HCT116 (cell line): ENCODE data around the gene GNGT2. TPM values are rescaled to one million over a fixed set of nuclear protein-coding genes. Genes with fewer than 3 reads are reported as not detected.

Source experiments
- ATAC-seq: fragments of 200-7000 bp; cut with Tn5 transposase; 2 replicates; pipeline ENCODE4 v1.9.1; 2020; ENCODE audit warnings: mild to moderate bottlenecking, moderate library complexity
- BruUV-seq: library from RNA; stranded (reverse); fragments of 400-500 nt; replicated peaks from 2 replicates; lab custom pipeline; 2021; lab: Mats Ljungman, UMichigan
- CTCF ChIA-PET: fragments of 300-600 bp; sonication (Branson Sonifier 250); formaldehyde crosslinking; loops from one replicate; lab custom pipeline; 2021; ENCODE audit warnings: antibody characterized with exemption; lab: Charles Lee
- POLR2A ChIA-PET: fragments of 300-600, 350-600 bp; sonication (Branson Sonifier 250); formaldehyde crosslinking; loops from one replicate; lab custom pipeline; 2021; ENCODE audit warnings: antibody characterized with exemption; lab: Charles Lee
- RAD21 ChIA-PET, 2 experiments: fragments of 300-600 bp; sonication (Branson Sonifier 250); formaldehyde crosslinking; loops; one replicate each; lab custom pipeline; 2023; ENCODE audit warnings: low total read pairs in 2 of 2; ENCODE audit not compliant: uncharacterized antibody in 2 of 2, unreplicated experiment in 2 of 2, low non-redundant PET in 1 of 2; lab: Charles Lee
- DNase-seq: peaks from one replicate; pipeline ENCODE4 v3.0.0-alpha.2; 2010; ENCODE audit warnings: low read depth, low spot score
- H2AFZ ChIP-seq: fragments of 200-600 bp; shearing (Covaris generic), sonication (generic); 2 replicates; pipeline ENCODE4 v1.6.1; 2017; ENCODE audit warnings: low read depth, mixed run types, mixed read lengths, antibody characterized with exemption, low read length; ENCODE audit not compliant: poor library complexity, severe bottlenecking
- H3K27ac ChIP-seq: 2 replicates; pipeline ENCODE4 v1.5.1; 2012; ENCODE audit warnings: low read depth, low read length
- H3K27me3 ChIP-seq: fragments of 200-600 bp; sonication (generic); 2 replicates; pipeline ENCODE4 v1.6.1; 2016; ENCODE audit warnings: mixed run types, low read length, mixed read lengths; ENCODE audit not compliant: insufficient read depth
- H3K36me3 ChIP-seq, 2 experiments: fragments of 200-500 bp in 1 of 2; fragments of 200-600 bp in 1 of 2; sonication (Bioruptor generic) in 1 of 2; sonication (generic) in 1 of 2; 2 replicates each; pipeline versions ENCODE4 v1.5.1 to v1.6.1; 2014 to 2016; ENCODE audit warnings: low read length in 2 of 2, inconsistent platforms in 1 of 2, mixed read lengths in 1 of 2, mixed run types in 1 of 2; ENCODE audit not compliant: insufficient read depth in 2 of 2, control insufficient read depth in 1 of 2
- H3K4me1 ChIP-seq, 2 experiments: fragments of 200-600 bp in 1 of 2; sonication (generic) in 1 of 2; 2 replicates each; pipeline versions ENCODE4 v1.5.1 to v1.6.1; 2012 to 2017; ENCODE audit warnings: low read length in 2 of 2, inconsistent platforms in 1 of 2, mild to moderate bottlenecking in 1 of 2, mixed read lengths in 1 of 2, mixed run types in 1 of 2, moderate library complexity in 1 of 2; ENCODE audit not compliant: insufficient read depth in 2 of 2, control insufficient read depth in 1 of 2
- H3K4me2 ChIP-seq: fragments of 200-600 bp; sonication (generic); 2 replicates; pipeline ENCODE4 v1.6.1; 2017; ENCODE audit warnings: mixed run types, low read length, mixed read lengths
- H3K4me3 ChIP-seq, 2 experiments: fragments of 200-600 bp in 1 of 2; sonication (generic) in 1 of 2; replicated peaks in 1 of 2; 2 replicates each; pipeline ENCODE4 v1.5.1; 2011 to 2016; ENCODE audit warnings: low read length in 2 of 2, control low read depth in 1 of 2, low read depth in 1 of 2, mild to moderate bottlenecking in 1 of 2, mixed read lengths in 1 of 2, mixed run types in 1 of 2
- H3K79me2 ChIP-seq: fragments of 200-600 bp; sonication (generic); 2 replicates; pipeline ENCODE4 v1.6.1; 2017; ENCODE audit warnings: mild to moderate bottlenecking, mixed run types, low read length, moderate library complexity, mixed read lengths; ENCODE audit not compliant: insufficient read depth
- H3K9ac ChIP-seq: fragments of 200-600 bp; sonication (generic); 2 replicates; pipeline ENCODE4 v1.6.1; 2016; ENCODE audit warnings: low read length, mixed read lengths
- H3K9me2 ChIP-seq: fragments of 200-600 bp; sonication (generic), shearing (Covaris generic); 2 replicates; pipeline ENCODE4 v1.6.1; 2017; ENCODE audit warnings: mixed run types, mild to moderate bottlenecking, moderate library complexity; ENCODE audit not compliant: insufficient read depth
- H3K9me3 ChIP-seq, 2 experiments: fragments of 200-500 bp in 1 of 2; fragments of 200-600 bp in 1 of 2; sonication (Bioruptor generic) in 1 of 2; sonication (generic) in 1 of 2; 2 replicates each; pipeline ENCODE4 v1.6.1; 2014 to 2017; ENCODE audit warnings: low read length in 2 of 2, mixed read lengths in 2 of 2, inconsistent platforms in 1 of 2, low read depth in 1 of 2, mild to moderate bottlenecking in 1 of 2, mixed run types in 1 of 2, moderate library complexity in 1 of 2; ENCODE audit not compliant: control insufficient read depth in 1 of 2, insufficient read depth in 1 of 2
- H4K20me1 ChIP-seq: fragments of 200-600 bp; sonication (generic), shearing (Covaris generic); 2 replicates; pipeline ENCODE4 v1.6.1; 2017; ENCODE audit warnings: mixed run types, mild to moderate bottlenecking, moderate library complexity; ENCODE audit not compliant: insufficient read depth
- CEBPB ChIP-seq: IDR thresholded peaks from 2 replicates; pipeline ENCODE4 v1.6.1; 2012; ENCODE audit warnings: low read depth
- EGR1 ChIP-seq: IDR thresholded peaks from 2 replicates; pipeline ENCODE4 v1.6.1; 2012; ENCODE audit warnings: low read depth
- ELF1 ChIP-seq: IDR thresholded peaks from 2 replicates; pipeline ENCODE4 v1.6.1; 2012; ENCODE audit warnings: low read depth, borderline replicate concordance
- EZH2 ChIP-seq: fragments of 200-600 bp; sonication (generic); IDR thresholded peaks from 2 replicates; pipeline ENCODE4 v1.6.1; 2017; ENCODE audit warnings: antibody characterized with exemption, mixed run types
- EZH2phosphoT487 ChIP-seq: fragments of 200-600 bp; IDR thresholded peaks from 2 replicates; pipeline ENCODE4 v1.6.1; 2018; ENCODE audit warnings: antibody characterized with exemption, borderline replicate concordance
- JUND ChIP-seq: IDR thresholded peaks from 2 replicates; pipeline ENCODE4 v1.6.1; 2012
- POLR2AphosphoS5 ChIP-seq: IDR thresholded peaks from 2 replicates; pipeline ENCODE4 v1.6.1; 2011; ENCODE audit warnings: mild to moderate bottlenecking, low read depth, low read length, moderate library complexity
- RAD21 ChIP-seq: IDR thresholded peaks from 2 replicates; pipeline ENCODE4 v1.6.1; 2012; ENCODE audit warnings: low read depth, mild to moderate bottlenecking
- SIN3A ChIP-seq: IDR thresholded peaks from 2 replicates; pipeline ENCODE4 v1.6.1; 2012; ENCODE audit warnings: low read depth
- SRF ChIP-seq: IDR thresholded peaks from 2 replicates; pipeline ENCODE4 v1.6.1; 2012; ENCODE audit warnings: low read depth
- TCF7L2 ChIP-seq: IDR thresholded peaks from 2 replicates; pipeline ENCODE4 v1.7.0; 2011; ENCODE audit warnings: borderline replicate concordance, inconsistent platforms; ENCODE audit not compliant: insufficient read depth, insufficient read length; ENCODE audit errors: extremely low read depth
- YY1 ChIP-seq: IDR thresholded peaks from 2 replicates; pipeline ENCODE4 v1.6.1; 2011; ENCODE audit warnings: low read length, low read depth, moderate library complexity, mild to moderate bottlenecking; ENCODE audit not compliant: insufficient replicate concordance; ENCODE audit errors: extremely low read depth
- ZFX ChIP-seq: fragments of 450-650 bp; IDR thresholded peaks from 2 replicates; pipeline ENCODE4 v1.6.1; 2017
- ZNF274 ChIP-seq: fragments of 200-500 bp; sonication (Bioruptor generic); IDR thresholded peaks from 2 replicates; pipeline ENCODE4 v1.6.1; 2014; ENCODE audit warnings: mild to moderate bottlenecking, low read depth, low read length, inconsistent platforms
- intact Hi-C: fragments of 100-400 bp; cut with micrococcal nuclease; formaldehyde crosslinking; loops from 2 replicates; pipeline ENCODE4 v1.10.0; 2022
- total RNA-seq: library from RNA; stranded (reverse); gene quantifications from one replicate; pipeline ENCODE4 v1.2.1, GENCODE V29; 2021; ENCODE audit not compliant: unreplicated experiment
- TF ChIP-seq, protein P1 (sequence below), 3 experiments: fragments of 200-600 bp in 1 of 3; sonication (generic) in 1 of 3; IDR thresholded peaks in 2 of 3; conservative IDR thresholded peaks in 1 of 3; 2 replicates each; pipeline ENCODE4 v1.5.1; 2012 to 2017; ENCODE audit warnings: low read depth in 2 of 3, low read length in 2 of 3, antibody characterized with exemption in 1 of 3, borderline replicate concordance in 1 of 3, control low read depth in 1 of 3, mild to moderate bottlenecking in 1 of 3, mixed read lengths in 1 of 3, mixed run types in 1 of 3, moderate library complexity in 1 of 3; ENCODE audit not compliant: insufficient read depth in 1 of 3
- TF ChIP-seq, protein P2 (sequence below): IDR thresholded peaks from 2 replicates; pipeline ENCODE4 v1.6.1; 2011; ENCODE audit warnings: mild to moderate bottlenecking, low read length, moderate library complexity; ENCODE audit not compliant: insufficient replicate concordance; ENCODE audit errors: extremely low read depth
- TF ChIP-seq, protein P3 (sequence below): IDR thresholded peaks from 2 replicates; pipeline ENCODE4 v1.6.1; 2012

Gene GNGT2
- total RNA-seq, 1 experiment from 2014 or later: not detected

DNA sequence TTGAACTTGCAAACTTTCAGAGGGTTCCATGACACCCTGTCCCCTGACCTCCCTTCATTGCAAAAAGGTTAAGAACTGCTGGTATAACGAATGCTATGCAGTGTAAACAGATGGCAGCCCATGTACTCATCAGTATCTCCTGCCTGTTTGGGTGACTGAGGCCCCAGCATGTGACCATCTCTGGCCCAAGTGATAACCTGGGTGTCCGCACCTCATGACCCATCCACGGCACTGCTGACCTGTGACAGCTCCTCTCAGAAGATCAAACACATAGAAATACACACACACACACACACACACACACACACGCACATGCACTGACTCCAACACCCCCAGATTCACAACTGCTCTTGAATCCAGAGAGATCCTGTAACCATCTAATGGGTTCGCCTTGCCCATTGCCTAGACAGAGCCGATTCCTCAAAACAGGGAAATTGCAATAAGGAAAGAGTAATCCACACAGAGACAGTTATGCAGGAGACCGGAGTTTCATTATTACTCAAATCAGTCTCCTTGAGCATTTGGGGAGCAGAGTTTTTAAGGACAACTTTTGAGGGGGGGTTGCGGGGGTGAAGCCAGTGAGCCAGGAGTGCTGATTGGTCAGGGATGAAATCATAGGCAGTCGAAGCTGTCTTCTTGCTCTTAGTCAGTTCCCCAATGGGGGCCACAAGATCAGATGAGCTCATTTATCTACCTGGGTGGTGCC, 31.5 kb upstream of the GNGT2 start:
- ChIA-PET POLR2A (no interaction called here), RAD21 (no interaction called here), CTCF (no interaction called here)
- Histone ChIP-seq H3K4me3 (no peak overlapping the region), H3K9ac (no peak overlapping the region), H2AFZ (no peak overlapping the region), H3K27ac (no peak overlapping the region), H3K4me2 (no peak overlapping the region), H3K4me1 (no peaks in the 10 kb centered on the region), H3K9me3 (no peaks in the 10 kb centered on the region), H3K36me3 (no peaks in the 10 kb centered on the region), H3K9me2 (no peaks in the 10 kb centered on the region), H4K20me1 (no peaks in the 10 kb centered on the region), H3K27me3 (no peaks in the 10 kb centered on the region), H3K79me2 (no peaks in the 10 kb centered on the region)
- intact Hi-C loops: no loop called here
- no TSS peak for BruUV-seq
- TF ChIP-seq, protein P1, sequence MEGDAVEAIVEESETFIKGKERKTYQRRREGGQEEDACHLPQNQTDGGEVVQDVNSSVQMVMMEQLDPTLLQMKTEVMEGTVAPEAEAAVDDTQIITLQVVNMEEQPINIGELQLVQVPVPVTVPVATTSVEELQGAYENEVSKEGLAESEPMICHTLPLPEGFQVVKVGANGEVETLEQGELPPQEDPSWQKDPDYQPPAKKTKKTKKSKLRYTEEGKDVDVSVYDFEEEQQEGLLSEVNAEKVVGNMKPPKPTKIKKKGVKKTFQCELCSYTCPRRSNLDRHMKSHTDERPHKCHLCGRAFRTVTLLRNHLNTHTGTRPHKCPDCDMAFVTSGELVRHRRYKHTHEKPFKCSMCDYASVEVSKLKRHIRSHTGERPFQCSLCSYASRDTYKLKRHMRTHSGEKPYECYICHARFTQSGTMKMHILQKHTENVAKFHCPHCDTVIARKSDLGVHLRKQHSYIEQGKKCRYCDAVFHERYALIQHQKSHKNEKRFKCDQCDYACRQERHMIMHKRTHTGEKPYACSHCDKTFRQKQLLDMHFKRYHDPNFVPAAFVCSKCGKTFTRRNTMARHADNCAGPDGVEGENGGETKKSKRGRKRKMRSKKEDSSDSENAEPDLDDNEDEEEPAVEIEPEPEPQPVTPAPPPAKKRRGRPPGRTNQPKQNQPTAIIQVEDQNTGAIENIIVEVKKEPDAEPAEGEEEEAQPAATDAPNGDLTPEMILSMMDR (IDR thresholded peaks at IDR 0.05 in 2 of 3, conservative IDR thresholded peaks at IDR 0.05 in 1 of 3; ENCODE audit: borderline replicate concordance in 1 of 3, insufficient read depth in 1 of 3, low read depth in 2 of 3, low read length in 2 of 3): no peak
- TF ChIP-seq EZH2: no peak
- TF ChIP-seq ZFX: no peak
- TF ChIP-seq POLR2AphosphoS5: no peak
- TF ChIP-seq SIN3A: no peak
- no peak for TF ChIP-seq CEBPB
- TF ChIP-seq, protein P2, sequence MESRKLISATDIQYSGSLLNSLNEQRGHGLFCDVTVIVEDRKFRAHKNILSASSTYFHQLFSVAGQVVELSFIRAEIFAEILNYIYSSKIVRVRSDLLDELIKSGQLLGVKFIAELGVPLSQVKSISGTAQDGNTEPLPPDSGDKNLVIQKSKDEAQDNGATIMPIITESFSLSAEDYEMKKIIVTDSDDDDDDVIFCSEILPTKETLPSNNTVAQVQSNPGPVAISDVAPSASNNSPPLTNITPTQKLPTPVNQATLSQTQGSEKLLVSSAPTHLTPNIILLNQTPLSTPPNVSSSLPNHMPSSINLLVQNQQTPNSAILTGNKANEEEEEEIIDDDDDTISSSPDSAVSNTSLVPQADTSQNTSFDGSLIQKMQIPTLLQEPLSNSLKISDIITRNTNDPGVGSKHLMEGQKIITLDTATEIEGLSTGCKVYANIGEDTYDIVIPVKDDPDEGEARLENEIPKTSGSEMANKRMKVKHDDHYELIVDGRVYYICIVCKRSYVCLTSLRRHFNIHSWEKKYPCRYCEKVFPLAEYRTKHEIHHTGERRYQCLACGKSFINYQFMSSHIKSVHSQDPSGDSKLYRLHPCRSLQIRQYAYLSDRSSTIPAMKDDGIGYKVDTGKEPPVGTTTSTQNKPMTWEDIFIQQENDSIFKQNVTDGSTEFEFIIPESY: no peak
- TF ChIP-seq RAD21: no peak
- TF ChIP-seq SRF: no peak
- no peak for TF ChIP-seq EGR1
- no peak for TF ChIP-seq EZH2phosphoT487
- TF ChIP-seq YY1: no peak
- no peak for TF ChIP-seq JUND
- TF ChIP-seq ELF1: no peak
- no peak for TF ChIP-seq TCF7L2
- no peak for TF ChIP-seq ZNF274
- TF ChIP-seq, protein P3, sequence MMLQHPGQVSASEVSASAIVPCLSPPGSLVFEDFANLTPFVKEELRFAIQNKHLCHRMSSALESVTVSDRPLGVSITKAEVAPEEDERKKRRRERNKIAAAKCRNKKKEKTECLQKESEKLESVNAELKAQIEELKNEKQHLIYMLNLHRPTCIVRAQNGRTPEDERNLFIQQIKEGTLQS: no peak
- DNase-seq (no peak), ATAC-seq (no peak)
